ENCODE measurements around the gene TGFB1.

DNA sequence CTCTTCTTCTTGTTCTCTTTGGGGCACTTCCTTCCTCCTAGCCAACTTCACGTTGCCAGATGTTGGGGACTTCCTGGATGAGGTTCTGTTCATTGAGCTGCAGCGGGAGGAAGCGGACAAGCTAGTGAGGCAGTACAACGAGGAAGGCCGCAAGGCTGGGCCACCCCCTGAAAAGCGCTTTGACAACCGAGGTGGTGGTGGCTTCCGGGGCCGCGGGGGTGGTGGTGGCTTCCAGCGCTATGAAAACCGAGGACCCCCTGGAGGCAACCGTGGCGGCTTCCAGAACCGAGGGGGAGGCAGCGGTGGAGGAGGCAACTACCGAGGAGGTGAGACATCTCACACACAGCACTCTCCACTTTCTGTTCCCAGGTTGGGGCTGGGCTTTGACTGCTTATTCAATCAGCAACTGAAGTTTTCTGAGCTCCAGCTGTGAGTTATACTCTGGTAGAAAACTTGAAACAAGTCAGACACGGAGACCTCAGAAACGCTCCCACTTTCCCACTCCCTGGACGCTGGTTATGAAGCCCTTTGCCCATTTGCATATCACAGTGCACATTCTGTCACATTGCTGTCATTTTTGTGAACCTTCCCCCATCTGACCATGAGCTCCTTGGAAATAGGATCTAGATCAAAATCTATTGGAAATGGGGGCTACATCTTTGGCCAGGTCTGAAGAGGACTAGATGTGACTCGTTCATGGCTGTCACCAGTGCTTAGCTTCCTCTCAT lies 50.9 kb downstream of the TGFB1 start:
- TF ChIP-seq GATA2 (IDR thresholded peaks at IDR 0.05; ENCODE audit: low read depth, low read length) (no peak), GATA3 (IDR thresholded peaks at IDR 0.05; ENCODE audit: low read depth, low read length) (no peak)

All from SH-SY5Y (cell line).